Measurements from ENCODE around the gene OR5H2. TPM values are rescaled to one million over a fixed set of nuclear protein-coding genes. Genes with fewer than 3 reads are reported as not detected.

OR5H2 gene
- total RNA-seq, 2 experiments from 2014 or later = not detected

GRCh38 chr3:98290916-98291315 is 8.6 kb downstream of the OR5H2 start:
- H3K27ac Mint-ChIP-seq = no peak overlapping the region
- CTCF ChIA-PET = no interaction called here
- H3K27me3 Mint-ChIP-seq = peaks cover 13% of the 10 kb centered on the region
- intact Hi-C loops (cut with micrococcal nuclease) = no loop called here
- no peaks in the 10 kb centered on the region for H3K4me1 Mint-ChIP-seq (ENCODE audit: low read depth)
- no peak overlapping the region for H3K4me3 Mint-ChIP-seq
- POLR2A ChIA-PET = no interaction called here
- no peaks in the 10 kb centered on the region for H3K36me3 Mint-ChIP-seq
- H3K9me3 Mint-ChIP-seq = no peaks in the 10 kb centered on the region
- no peak for DNase-seq

- intact Hi-C loops (cut with micrococcal nuclease) = no loop called here
- ChIA-PET POLR2A (no interaction called here), CTCF (no interaction called here)
- Mint-ChIP-seq H3K27me3 (peaks cover 15% of the 10 kb centered on the region), H3K4me3 (no peak overlapping the region), H3K27ac (no peak overlapping the region), H3K36me3 (no peaks in the 10 kb centered on the region), H3K4me1 (ENCODE audit: low read depth) (no peaks in the 10 kb centered on the region), H3K9me3 (no peaks in the 10 kb centered on the region)
- DNase-seq = no peak
These were observed 9.1 kb downstream of the OR5H2 start for GRCh38 chr3:98291332-98291957.

- Mint-ChIP-seq H3K9me3 (no peaks in the 10 kb centered on the region), H3K4me1 (ENCODE audit: low read depth) (peaks cover 5% of the 10 kb centered on the region), H3K27me3 (no peaks in the 10 kb centered on the region), H3K4me3 (no peak overlapping the region), H3K27ac (no peak overlapping the region), H3K36me3 (no peaks in the 10 kb centered on the region)
- POLR2A ChIA-PET = no interaction called here
- no peak for DNase-seq
- CTCF ChIA-PET = no interaction called here
- intact Hi-C loops (cut with micrococcal nuclease) = loop anchor here (10.0 kb wide), 1 partner anchor 527 kb away; no protein-coding TSS in a partner anchor
These were observed 39.8 kb downstream of the OR5H2 start for GRCh38 chr3:98322101-98322500.

- no peaks in the 10 kb centered on the region for H3K9me3 Mint-ChIP-seq
- no peak for DNase-seq
- no peaks in the 10 kb centered on the region for H3K36me3 Mint-ChIP-seq
- ChIA-PET POLR2A (no interaction called here), CTCF (interaction anchor here (0.7 kb wide), 1 partner anchor 11 kb away, joined by 3 read pairs; no protein-coding TSS in a partner anchor)
- no peaks in the 10 kb centered on the region for H3K27me3 Mint-ChIP-seq
- no peak overlapping the region for H3K27ac Mint-ChIP-seq
- intact Hi-C loops (cut with micrococcal nuclease) = loop anchor here (10.0 kb wide), 1 partner anchor 528 kb away; no protein-coding TSS in a partner anchor
- H3K4me1 Mint-ChIP-seq (ENCODE audit: low read depth) = peaks cover 7% of the 10 kb centered on the region
- no peak overlapping the region for H3K4me3 Mint-ChIP-seq
These were observed 40.4 kb downstream of the OR5H2 start for GRCh38 chr3:98322686-98323085.

GRCh38 chr3:98323425-98323824 is 41.1 kb downstream of the OR5H2 start:
- CTCF ChIA-PET = no interaction called here
- Mint-ChIP-seq H3K9me3 (no peaks in the 10 kb centered on the region), H3K27me3 (no peaks in the 10 kb centered on the region), H3K36me3 (no peaks in the 10 kb centered on the region), H3K4me3 (no peak overlapping the region), H3K4me1 (ENCODE audit: low read depth) (peaks cover 7% of the 10 kb centered on the region), H3K27ac (no peak overlapping the region)
- DNase-seq = no peak
- POLR2A ChIA-PET = no interaction called here
- intact Hi-C loops (cut with micrococcal nuclease) = loop anchor here (10.0 kb wide), 1 partner anchor 529 kb away; no protein-coding TSS in a partner anchor

- ChIA-PET POLR2A (no interaction called here), CTCF (interaction anchor here (1.5 to 6.7 kb wide), 2 partner anchors 18 to 285 kb away, joined by 6 to 98 read pairs; no protein-coding TSS in a partner anchor)
- H3K4me3 Mint-ChIP-seq = no peak overlapping the region
- H3K36me3 Mint-ChIP-seq = no peaks in the 10 kb centered on the region
- DNase-seq = no peak
- intact Hi-C loops (cut with micrococcal nuclease) = loop anchor here (10.0 kb wide), 1 partner anchor 530 kb away; no protein-coding TSS in a partner anchor
- no peak overlapping the region for H3K27ac Mint-ChIP-seq
- peaks cover 9% of the 10 kb centered on the region for H3K4me1 Mint-ChIP-seq (ENCODE audit: low read depth)
- no peaks in the 10 kb centered on the region for H3K9me3 Mint-ChIP-seq
- H3K27me3 Mint-ChIP-seq = no peaks in the 10 kb centered on the region
These were observed 42.8 kb downstream of the OR5H2 start for GRCh38 chr3:98325055-98325454.

- Mint-ChIP-seq H3K4me3 (no peak overlapping the region), H3K4me1 (ENCODE audit: low read depth) (peaks cover 9% of the 10 kb centered on the region), H3K27ac (no peak overlapping the region), H3K27me3 (no peaks in the 10 kb centered on the region), H3K36me3 (no peaks in the 10 kb centered on the region), H3K9me3 (no peaks in the 10 kb centered on the region)
- no peak for DNase-seq
- ChIA-PET POLR2A (no interaction called here), CTCF (interaction anchor here (1.3 to 6.7 kb wide), 3 partner anchors 17 to 286 kb away, joined by 3 to 98 read pairs (median 6); no protein-coding TSS in a partner anchor)
- intact Hi-C loops (cut with micrococcal nuclease) = loop anchor here (10.0 kb wide), 1 partner anchor 531 kb away; no protein-coding TSS in a partner anchor
These were observed 44.0 kb downstream of the OR5H2 start for GRCh38 chr3:98326105-98326893.

- ChIA-PET POLR2A (no interaction called here), CTCF (interaction anchor here (1.3 to 6.7 kb wide), 2 partner anchors 275 to 287 kb away, joined by 3 to 98 read pairs; no protein-coding TSS in a partner anchor)
- intact Hi-C loops (cut with micrococcal nuclease) = loop anchor here (10.0 kb wide), 1 partner anchor 532 kb away; no protein-coding TSS in a partner anchor
- no peaks in the 10 kb centered on the region for H3K9me3 Mint-ChIP-seq
- peak; percentile 43 for DNase-seq
- H3K4me1 Mint-ChIP-seq (ENCODE audit: low read depth) = peaks cover 9% of the 10 kb centered on the region
- no peaks in the 10 kb centered on the region for H3K36me3 Mint-ChIP-seq
- H3K27ac Mint-ChIP-seq = no peak overlapping the region
- H3K4me3 Mint-ChIP-seq = no peak overlapping the region
- no peaks in the 10 kb centered on the region for H3K27me3 Mint-ChIP-seq
These were observed 44.6 kb downstream of the OR5H2 start for GRCh38 chr3:98326945-98327344.

- intact Hi-C loops (cut with micrococcal nuclease) = loop anchor here (1.0 to 10.0 kb wide), 3 partner anchors 141 to 534 kb away; no protein-coding TSS in a partner anchor
- DNase-seq = no peak
- Mint-ChIP-seq H3K9me3 (no peaks in the 10 kb centered on the region), H3K4me3 (no peak overlapping the region), H3K27ac (no peak overlapping the region), H3K4me1 (ENCODE audit: low read depth) (peaks cover 9% of the 10 kb centered on the region), H3K36me3 (no peaks in the 10 kb centered on the region), H3K27me3 (peaks cover 2% of the 10 kb centered on the region)
- ChIA-PET POLR2A (no interaction called here), CTCF (interaction anchor here (0.6 to 6.7 kb wide), 12 partner anchors 10 to 573 kb away, joined by 3 to 98 read pairs (median 4); partner anchors contain the start of genes CPOX and DCBLD2)
These were observed 46.6 kb downstream of the OR5H2 start for GRCh38 chr3:98328933-98329332.

- ChIA-PET CTCF (interaction anchor here (0.6 to 6.7 kb wide), 17 partner anchors 10 to 572 kb away, joined by 3 to 98 read pairs (median 4); partner anchors contain the start of genes CPOX and DCBLD2), POLR2A (no interaction called here)
- intact Hi-C loops (cut with micrococcal nuclease) = loop anchor here (1.0 to 10.0 kb wide), 4 partner anchors 141 to 535 kb away; no protein-coding TSS in a partner anchor
- Mint-ChIP-seq H3K27ac (no peak overlapping the region), H3K36me3 (no peaks in the 10 kb centered on the region), H3K4me1 (ENCODE audit: low read depth) (peaks cover 9% of the 10 kb centered on the region), H3K4me3 (no peak overlapping the region), H3K27me3 (peaks cover 3% of the 10 kb centered on the region), H3K9me3 (no peaks in the 10 kb centered on the region)
- peak; percentile 53 for DNase-seq
These were observed 47.3 kb downstream of the OR5H2 start for GRCh38 chr3:98329392-98330124.

- POLR2A ChIA-PET = no interaction called here
- Mint-ChIP-seq H3K4me3 (no peak overlapping the region), H3K27ac (no peak overlapping the region), H3K36me3 (no peaks in the 10 kb centered on the region), H3K9me3 (no peaks in the 10 kb centered on the region), H3K27me3 (peaks cover 3% of the 10 kb centered on the region), H3K4me1 (ENCODE audit: low read depth) (peaks cover 9% of the 10 kb centered on the region)
- DNase-seq = no peak
- CTCF ChIA-PET = interaction anchor here (6.7 kb wide), 1 partner anchor 291 kb away, joined by 98 read pairs; no protein-coding TSS in a partner anchor
- intact Hi-C loops (cut with micrococcal nuclease) = loop anchor here (5.0 kb wide), 1 partner anchor 186 kb away; no protein-coding TSS in a partner anchor
These were observed 49.0 kb downstream of the OR5H2 start for GRCh38 chr3:98331329-98331728.
